Upper lobe of left lung (tissue), 6 donors: ENCODE measurements around the gene APOA1. TPM values are rescaled to one million over a fixed set of nuclear protein-coding genes. Genes with fewer than 3 reads are reported as not detected.

Experiments
- ATAC-seq, 2 donors: fragments of 200-7000 bp; cut with Tn5 transposase; one replicate each; pipeline ENCODE4 v1.9.1; 2022; ENCODE audit warnings: mild to moderate bottlenecking in 2 of 2, moderate library complexity in 2 of 2; ENCODE audit not compliant: low FRiP score in 2 of 2
- DNase-seq, 2 donors: peaks; one replicate each; pipeline ENCODE4 v3.0.0-alpha.2; 2019 to 2020
- H3K27ac ChIP-seq, 4 donors: fragments of 200-600 bp; sonication (generic); one replicate each; pipeline ENCODE4 v1.5.1; 2016 to 2019
- H3K27me3 ChIP-seq, 4 donors: fragments of 200-600 bp; sonication (generic); one replicate each; pipeline ENCODE4 v1.5.1; 2017 to 2019
- H3K36me3 ChIP-seq, 4 donors: fragments of 200-600 bp; sonication (generic); one replicate each; pipeline ENCODE4 v1.5.1; 2016 to 2019
- H3K4me1 ChIP-seq, 4 donors: fragments of 200-600 bp; sonication (generic); one replicate each; pipeline ENCODE4 v1.5.1; 2018 to 2019
- H3K4me3 ChIP-seq, 4 donors: fragments of 200-600 bp; sonication (generic); one replicate each; pipeline ENCODE4 v1.5.1; 2017 to 2019; ENCODE audit warnings: mild to moderate bottlenecking in 2 of 4, moderate library complexity in 1 of 4
- H3K9me3 ChIP-seq, 4 donors: fragments of 200-600 bp; sonication (generic); one replicate each; pipeline ENCODE4 v1.5.1; 2018 to 2019
- EP300 ChIP-seq, 4 donors: sonication (generic); formaldehyde crosslinking; IDR thresholded peaks; one replicate each; pipeline ENCODE4 v1.5.1; 2017; ENCODE audit warnings: antibody characterized with exemption in 4 of 4, control low read depth in 2 of 4
- POLR2A ChIP-seq, 4 donors: fragments of 450-650 bp; IDR thresholded peaks; one replicate each; pipeline ENCODE4 v1.5.1; 2016 to 2017; ENCODE audit warnings: antibody characterized with exemption in 4 of 4, mild to moderate bottlenecking in 2 of 4
- POLR2AphosphoS5 ChIP-seq, 2 donors: sonication (generic); formaldehyde crosslinking; IDR thresholded peaks; one replicate each; pipeline ENCODE4 v1.5.1; 2017; ENCODE audit warnings: antibody characterized with exemption in 2 of 2
- WGBS, 2 donors: methylation state at CpG; one replicate each; pipeline ENCODE4 v1.1.5; 2017 to 2018; 5-methylcytosine and 5-hydroxymethylcytosine counted together
- total RNA-seq, 6 donors: library from RNA; depleted of rRNA in 4 of 6; stranded (reverse); fragments of >200 nt in 4 of 6; gene quantifications; one replicate each; pipeline versions ENCODE4 v1.1.0 to v1.2.1, GENCODE V29; 2016 to 2021
- TF ChIP-seq, protein P1 (sequence below), 6 experiments: fragments of 450-650 bp in 4 of 6; fragments of 200-600 bp in 2 of 6; sonication (generic) in 2 of 6; IDR thresholded peaks; one replicate each; pipeline ENCODE4 v1.5.1; 2016 to 2019; ENCODE audit warnings: antibody characterized with exemption in 6 of 6
- donor health status: DM: no; HTN: no; CAD: no; lungs with moderate emphysema.
- donor health status: DM: no; HTN: yes; CAD: no; lungs with severe emphysema.

The APOA1 gene
- total RNA-seq, 6 donors from 2014 or later: 3.1 to 36.0 (median 5.9) TPM

DNA sequence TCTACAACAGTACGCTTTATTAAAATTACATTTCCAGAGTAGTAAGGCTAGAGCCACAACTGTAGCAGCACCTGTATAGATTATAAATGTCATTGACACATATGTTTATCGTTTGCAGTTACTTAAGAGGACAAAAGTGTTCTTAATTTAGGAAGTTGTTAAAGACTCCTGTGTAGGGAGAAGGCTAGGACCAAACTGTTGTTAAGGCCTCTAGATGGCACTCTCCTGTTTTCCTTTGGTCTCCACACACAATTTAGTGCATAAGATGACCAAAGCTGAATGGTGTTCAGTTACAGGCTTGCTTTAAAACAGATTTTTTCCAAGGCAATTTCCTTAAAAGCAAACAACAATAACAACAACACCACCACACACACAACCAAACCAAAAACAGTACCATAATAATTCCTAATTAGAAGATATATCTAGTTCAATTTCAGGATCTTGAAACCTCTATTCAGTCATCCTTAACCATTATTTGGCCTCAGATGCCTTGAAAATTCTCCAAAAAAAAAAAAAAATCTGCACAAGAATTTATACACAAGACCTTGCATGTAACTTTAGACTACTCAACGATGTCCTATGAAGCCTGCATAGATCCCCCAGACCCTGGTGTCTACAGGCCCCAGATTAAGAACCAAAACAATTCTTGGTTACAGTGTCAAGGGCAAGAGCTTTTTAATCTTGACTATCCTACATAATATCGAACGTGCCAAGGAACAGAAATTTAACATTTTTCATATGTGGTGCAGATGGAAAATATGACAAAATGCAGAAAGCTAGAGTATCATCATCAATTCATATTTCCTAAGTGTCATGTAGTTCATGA is 42.6 kb upstream of the APOA1 start:
- no peaks in the 10 kb centered on the region for H3K27me3 ChIP-seq
- peaks cover 0 to 16% (median 4%) of the 10 kb centered on the region in 4 donors for H3K36me3 ChIP-seq
- no peak for TF ChIP-seq EP300 (IDR thresholded peaks at IDR 0.05)
- TF ChIP-seq POLR2A (IDR thresholded peaks at IDR 0.05): no peak
- TF ChIP-seq, protein P1, sequence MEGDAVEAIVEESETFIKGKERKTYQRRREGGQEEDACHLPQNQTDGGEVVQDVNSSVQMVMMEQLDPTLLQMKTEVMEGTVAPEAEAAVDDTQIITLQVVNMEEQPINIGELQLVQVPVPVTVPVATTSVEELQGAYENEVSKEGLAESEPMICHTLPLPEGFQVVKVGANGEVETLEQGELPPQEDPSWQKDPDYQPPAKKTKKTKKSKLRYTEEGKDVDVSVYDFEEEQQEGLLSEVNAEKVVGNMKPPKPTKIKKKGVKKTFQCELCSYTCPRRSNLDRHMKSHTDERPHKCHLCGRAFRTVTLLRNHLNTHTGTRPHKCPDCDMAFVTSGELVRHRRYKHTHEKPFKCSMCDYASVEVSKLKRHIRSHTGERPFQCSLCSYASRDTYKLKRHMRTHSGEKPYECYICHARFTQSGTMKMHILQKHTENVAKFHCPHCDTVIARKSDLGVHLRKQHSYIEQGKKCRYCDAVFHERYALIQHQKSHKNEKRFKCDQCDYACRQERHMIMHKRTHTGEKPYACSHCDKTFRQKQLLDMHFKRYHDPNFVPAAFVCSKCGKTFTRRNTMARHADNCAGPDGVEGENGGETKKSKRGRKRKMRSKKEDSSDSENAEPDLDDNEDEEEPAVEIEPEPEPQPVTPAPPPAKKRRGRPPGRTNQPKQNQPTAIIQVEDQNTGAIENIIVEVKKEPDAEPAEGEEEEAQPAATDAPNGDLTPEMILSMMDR (IDR thresholded peaks at IDR 0.05): peak; percentile 32 to 69 (median 60)
- H3K4me3 ChIP-seq: no peak overlapping the region
- DNase-seq: no peak
- ATAC-seq: peak in 1 of 2 donors; percentile 91
- no peaks in the 10 kb centered on the region for H3K4me1 ChIP-seq
- no peaks in the 10 kb centered on the region for H3K9me3 ChIP-seq
- 56 to 61% methylated on average over 5 of the region's 5 CpGs for WGBS, 2 donors
- no peak overlapping the region for H3K27ac ChIP-seq

DNA sequence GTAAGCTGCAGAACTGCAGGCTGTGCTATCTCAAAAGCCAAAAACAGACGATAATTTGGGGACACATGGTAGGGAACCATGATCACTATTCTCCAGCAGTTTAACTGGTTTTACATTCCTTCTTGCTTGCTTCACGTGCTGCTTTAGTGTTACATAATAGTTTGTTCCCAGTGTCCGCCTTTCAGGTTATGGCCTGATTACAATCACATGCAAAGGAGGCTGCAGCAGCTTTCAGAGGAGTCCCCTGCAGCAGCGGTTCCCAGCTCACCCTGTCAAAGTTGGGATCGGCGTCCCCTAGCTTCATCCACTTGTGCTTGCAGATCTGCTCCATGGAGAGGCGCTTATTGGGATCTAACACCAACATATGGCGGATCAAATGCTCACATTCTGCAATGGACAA is 39.2 kb upstream of the APOA1 start:
- Histone ChIP-seq H3K27me3 (no peaks in the 10 kb centered on the region), H3K27ac (no peak overlapping the region), H3K4me1 (no peaks in the 10 kb centered on the region), H3K36me3 (peaks cover 4 to 42% (median 24%) of the 10 kb centered on the region in 4 donors), H3K9me3 (no peaks in the 10 kb centered on the region), H3K4me3 (no peak overlapping the region)
- 84 to 93% methylated on average over 7 to 8 of the region's 8 CpGs for WGBS, 2 donors
- TF ChIP-seq POLR2AphosphoS5 (IDR thresholded peaks at IDR 0.05): no peak
- TF ChIP-seq, protein P1 (IDR thresholded peaks at IDR 0.05): no peak
- no peak for TF ChIP-seq POLR2A (IDR thresholded peaks at IDR 0.05)
- TF ChIP-seq EP300 (IDR thresholded peaks at IDR 0.05): no peak
- no peak for ATAC-seq
- DNase-seq: no peak

DNA sequence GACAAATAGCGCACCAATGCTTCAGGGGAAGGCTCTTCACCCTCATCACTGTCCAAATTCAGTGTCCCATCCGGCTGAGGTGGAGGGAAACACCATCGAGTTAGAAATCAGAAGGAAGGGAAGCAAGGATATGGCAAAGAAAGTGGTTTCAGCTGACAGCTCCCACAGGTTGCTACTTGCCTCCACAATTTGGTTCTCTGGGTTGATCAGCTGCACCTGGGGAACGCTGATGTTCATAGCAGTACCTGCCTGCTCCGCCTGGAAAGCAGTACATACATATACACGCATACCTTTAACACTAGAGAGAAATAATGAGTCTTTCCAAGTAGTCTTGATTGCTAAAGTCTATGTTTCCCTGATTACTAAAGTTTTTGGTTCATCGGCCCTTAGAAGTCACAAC is 37.8 kb upstream of the APOA1 start:
- no peak overlapping the region for H3K27ac ChIP-seq
- no peaks in the 10 kb centered on the region for H3K9me3 ChIP-seq
- 96 to 99% methylated on average over 7 of the region's 7 CpGs for WGBS, 2 donors
- no peaks in the 10 kb centered on the region for H3K27me3 ChIP-seq
- ATAC-seq: no peak
- peaks cover 4 to 53% (median 24%) of the 10 kb centered on the region in 4 donors for H3K36me3 ChIP-seq
- no peak overlapping the region for H3K4me3 ChIP-seq
- TF ChIP-seq POLR2AphosphoS5 (IDR thresholded peaks at IDR 0.05): no peak
- TF ChIP-seq EP300 (IDR thresholded peaks at IDR 0.05): no peak
- TF ChIP-seq, protein P1 (IDR thresholded peaks at IDR 0.05): no peak
- TF ChIP-seq POLR2A (IDR thresholded peaks at IDR 0.05): no peak
- DNase-seq: no peak
- peaks cover 0 to 9% (median 3%) of the 10 kb centered on the region in 4 donors for H3K4me1 ChIP-seq

DNA sequence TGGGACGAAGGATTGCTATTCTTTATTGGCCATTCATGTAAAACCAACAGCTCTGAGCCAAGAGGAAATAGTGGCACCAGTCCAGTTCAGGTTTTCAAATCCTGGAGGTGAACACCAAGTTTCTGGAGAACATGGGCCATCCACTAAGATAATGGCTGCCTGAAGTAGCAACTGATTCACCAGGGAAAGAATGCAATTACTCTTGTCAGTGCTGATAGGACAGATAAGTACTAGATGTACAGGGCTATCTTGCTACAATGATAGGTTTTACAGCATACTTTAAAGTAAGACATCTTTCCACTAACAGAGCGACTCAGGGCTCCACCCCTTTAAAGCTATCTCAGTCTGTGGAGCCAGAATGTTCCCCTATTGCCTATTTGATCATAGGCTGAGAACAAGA is 36.8 kb upstream of the APOA1 start:
- H3K4me1 ChIP-seq: peaks cover 0 to 9% (median 3%) of the 10 kb centered on the region in 4 donors
- no peaks in the 10 kb centered on the region for H3K9me3 ChIP-seq
- TF ChIP-seq POLR2A (IDR thresholded peaks at IDR 0.05): no peak
- no peak for TF ChIP-seq POLR2AphosphoS5 (IDR thresholded peaks at IDR 0.05)
- TF ChIP-seq, protein P1 (IDR thresholded peaks at IDR 0.05): no peak
- no peak overlapping the region for H3K27ac ChIP-seq
- ATAC-seq (no peak), DNase-seq (no peak)
- 82 to 90% methylated on average over 2 of the region's 2 CpGs for WGBS, 2 donors
- H3K27me3 ChIP-seq: no peaks in the 10 kb centered on the region
- no peak overlapping the region for H3K4me3 ChIP-seq
- peaks cover 4 to 61% (median 28%) of the 10 kb centered on the region in 4 donors for H3K36me3 ChIP-seq

DNA sequence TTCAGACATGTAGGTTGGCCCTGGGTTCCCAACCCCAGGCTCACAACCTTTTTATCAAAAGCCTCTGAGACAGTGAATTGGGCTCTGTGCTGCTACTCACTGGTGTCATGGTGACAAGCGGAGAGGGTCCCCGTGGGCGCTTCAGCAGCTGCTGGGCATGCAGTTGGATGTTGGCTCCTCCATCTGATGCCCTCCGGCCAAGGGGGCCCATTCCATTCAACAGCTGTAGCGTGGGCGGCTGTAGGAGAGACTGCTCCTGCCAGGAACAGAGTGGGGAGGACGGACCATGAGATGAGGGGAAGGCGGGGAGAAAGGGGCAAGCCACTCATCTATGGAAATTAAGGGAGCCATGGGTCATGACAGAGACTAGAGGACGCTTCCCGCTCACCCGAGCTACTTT is 36.0 kb upstream of the APOA1 start:
- H3K4me1 ChIP-seq: peaks cover 0 to 9% (median 3%) of the 10 kb centered on the region in 4 donors
- no peaks in the 10 kb centered on the region for H3K9me3 ChIP-seq
- no peak for ATAC-seq
- no peak for DNase-seq
- no peaks in the 10 kb centered on the region for H3K27me3 ChIP-seq
- 97% methylated on average over 9 to 11 of the region's 11 CpGs for WGBS, 2 donors
- peaks cover 4 to 70% (median 30%) of the 10 kb centered on the region in 4 donors for H3K36me3 ChIP-seq
- no peak overlapping the region for H3K27ac ChIP-seq
- H3K4me3 ChIP-seq: no peak overlapping the region
- TF ChIP-seq POLR2A (IDR thresholded peaks at IDR 0.05) (no peak), EP300 (IDR thresholded peaks at IDR 0.05) (no peak), POLR2AphosphoS5 (IDR thresholded peaks at IDR 0.05) (no peak)
- TF ChIP-seq, protein P1 (IDR thresholded peaks at IDR 0.05): no peak
